GM12864 (cell line): ENCODE results near the gene SUSD6.

Source experiments
- DNase-seq: peaks from one replicate; pipeline ENCODE4 v3.0.0-alpha.2; 2011; ENCODE audit warnings: low read depth
- H3K4me3 ChIP-seq: 2 replicates; pipeline ENCODE4 v1.5.1; 2011; ENCODE audit warnings: mild to moderate bottlenecking, low read depth, low read length, control low read depth
- TF ChIP-seq, protein P1 (sequence below): IDR thresholded peaks from 2 replicates; pipeline ENCODE4 v1.5.1; 2011; ENCODE audit warnings: low read depth, mild to moderate bottlenecking, moderate library complexity, low read length, control low read depth, inconsistent platforms; ENCODE audit errors: missing control alignments

Gene SUSD6

DNA sequence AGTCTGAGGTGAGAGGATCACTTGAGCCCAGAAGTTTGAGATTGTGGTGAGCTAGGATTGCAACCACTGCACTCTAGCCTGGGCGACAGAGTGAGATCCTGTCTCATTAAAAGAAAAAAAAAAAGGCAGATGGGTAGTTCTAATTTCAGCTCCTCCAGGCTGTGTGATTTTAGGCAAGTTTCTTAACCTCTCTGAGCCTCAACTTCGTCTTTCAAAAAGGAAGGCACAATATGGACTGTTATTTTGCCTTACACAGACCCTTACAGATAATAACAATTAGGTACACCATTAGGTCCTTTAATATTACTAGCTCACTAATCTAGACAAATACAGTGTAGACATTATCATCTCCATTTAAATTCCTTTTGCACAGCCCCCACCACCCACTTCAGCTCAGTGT, 31.9 kb upstream of the SUSD6 start:
- H3K4me3 ChIP-seq, result no peak overlapping the region
- DNase-seq, result no peak
- TF ChIP-seq, protein P1, sequence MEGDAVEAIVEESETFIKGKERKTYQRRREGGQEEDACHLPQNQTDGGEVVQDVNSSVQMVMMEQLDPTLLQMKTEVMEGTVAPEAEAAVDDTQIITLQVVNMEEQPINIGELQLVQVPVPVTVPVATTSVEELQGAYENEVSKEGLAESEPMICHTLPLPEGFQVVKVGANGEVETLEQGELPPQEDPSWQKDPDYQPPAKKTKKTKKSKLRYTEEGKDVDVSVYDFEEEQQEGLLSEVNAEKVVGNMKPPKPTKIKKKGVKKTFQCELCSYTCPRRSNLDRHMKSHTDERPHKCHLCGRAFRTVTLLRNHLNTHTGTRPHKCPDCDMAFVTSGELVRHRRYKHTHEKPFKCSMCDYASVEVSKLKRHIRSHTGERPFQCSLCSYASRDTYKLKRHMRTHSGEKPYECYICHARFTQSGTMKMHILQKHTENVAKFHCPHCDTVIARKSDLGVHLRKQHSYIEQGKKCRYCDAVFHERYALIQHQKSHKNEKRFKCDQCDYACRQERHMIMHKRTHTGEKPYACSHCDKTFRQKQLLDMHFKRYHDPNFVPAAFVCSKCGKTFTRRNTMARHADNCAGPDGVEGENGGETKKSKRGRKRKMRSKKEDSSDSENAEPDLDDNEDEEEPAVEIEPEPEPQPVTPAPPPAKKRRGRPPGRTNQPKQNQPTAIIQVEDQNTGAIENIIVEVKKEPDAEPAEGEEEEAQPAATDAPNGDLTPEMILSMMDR, result no peak

DNA sequence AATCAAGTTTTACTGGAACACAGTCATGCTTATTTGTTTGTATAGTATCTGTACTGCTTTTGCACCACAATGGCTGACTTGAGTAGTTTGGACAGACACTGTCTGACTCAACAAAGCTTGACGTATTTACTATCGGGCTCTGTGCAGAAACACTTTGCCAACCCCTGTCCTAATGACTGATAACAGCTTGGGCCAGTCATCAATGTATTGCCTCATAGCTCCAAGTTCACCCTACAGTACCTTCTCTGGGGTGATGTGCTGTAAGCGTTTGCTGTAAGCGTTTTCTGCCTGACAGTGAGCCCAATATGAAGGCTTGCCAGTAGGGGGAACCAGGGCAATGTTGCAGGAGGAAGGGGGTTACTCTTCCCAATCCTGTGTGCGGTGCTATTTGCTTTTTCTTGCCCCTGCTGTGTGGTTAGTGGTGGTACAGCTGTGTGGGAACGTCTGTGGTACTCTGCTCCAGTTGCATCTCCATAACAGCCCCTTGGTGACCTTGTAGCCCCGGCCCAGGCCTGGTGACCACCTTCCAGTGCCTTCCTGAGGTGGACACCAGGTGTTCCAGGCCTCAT, 31.3 kb upstream of the SUSD6 start:
- DNase-seq, result no peak
- TF ChIP-seq, protein P1, result peak; percentile 72
- H3K4me3 ChIP-seq, result no peak overlapping the region

DNA sequence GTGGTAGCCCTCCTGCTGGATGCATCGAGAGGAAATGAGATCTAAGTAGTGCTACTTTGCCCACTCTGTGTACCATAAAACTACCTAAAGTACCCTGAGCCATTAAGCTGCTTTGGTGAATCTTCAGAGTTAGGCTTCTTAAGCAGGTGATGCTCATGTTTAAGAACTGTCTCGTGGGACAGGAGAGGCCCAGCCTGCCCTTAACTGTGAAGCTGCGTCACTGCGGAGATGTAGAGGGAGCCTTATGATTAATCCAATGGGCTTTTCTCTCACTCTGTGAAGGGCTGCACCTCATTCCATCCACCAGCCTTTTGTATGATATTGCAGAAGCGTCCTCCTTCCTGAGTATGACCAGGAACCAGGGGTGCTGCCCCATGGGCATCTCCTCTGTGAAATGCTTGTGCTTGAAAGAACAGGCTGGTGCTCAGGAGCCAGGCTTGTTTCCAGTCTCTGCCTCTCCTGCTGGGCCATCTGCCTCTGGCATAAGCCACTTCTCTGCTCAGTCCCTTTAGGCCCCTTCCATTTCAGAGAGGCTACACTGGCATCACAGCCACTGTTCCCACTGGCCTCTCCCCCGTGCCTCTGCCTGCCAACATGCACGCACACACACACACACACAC, 30.0 kb upstream of the SUSD6 start:
- TF ChIP-seq, protein P1, result no peak
- no peak overlapping the region for H3K4me3 ChIP-seq
- DNase-seq, result no peak

DNA sequence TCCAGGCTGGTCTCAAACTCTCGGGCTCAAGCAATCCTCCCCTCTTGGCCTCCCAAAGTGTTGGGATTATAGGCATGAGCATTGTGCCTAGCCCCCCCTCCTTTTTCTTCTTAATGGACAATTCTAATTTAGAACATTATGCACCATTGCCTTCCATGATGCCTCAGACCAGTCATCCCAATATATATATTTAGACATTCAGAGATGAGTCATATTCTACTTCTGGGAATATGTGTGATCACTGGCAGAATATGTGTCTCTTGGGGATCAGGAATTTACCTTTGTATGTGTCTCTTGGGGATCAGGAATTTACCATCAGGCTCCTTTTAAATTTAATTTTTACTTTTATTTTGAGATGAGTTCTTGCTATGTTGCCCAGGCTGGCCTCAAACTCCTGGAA, 29.2 kb upstream of the SUSD6 start:
- TF ChIP-seq, protein P1, result no peak
- H3K4me3 ChIP-seq, result no peak overlapping the region
- no peak for DNase-seq

DNA sequence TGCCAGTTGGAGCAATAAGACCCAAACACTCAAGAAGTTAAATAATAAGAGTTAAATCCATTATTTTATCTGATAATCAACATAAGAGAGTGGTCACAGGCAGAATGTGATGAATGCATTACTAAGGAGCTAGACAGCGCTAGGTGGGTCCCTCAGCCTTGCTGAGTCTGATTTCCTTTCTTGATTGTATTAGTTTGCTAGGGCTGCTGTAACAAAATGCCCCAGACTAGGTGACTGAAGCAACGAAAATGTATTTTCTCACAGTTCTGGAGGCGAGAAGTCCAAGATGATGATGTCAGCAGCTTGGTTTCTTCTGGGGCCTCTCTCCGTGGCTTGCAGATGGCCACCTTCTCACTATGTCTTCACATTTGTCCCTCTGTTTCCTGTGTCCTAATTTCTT, 28.6 kb upstream of the SUSD6 start:
- H3K4me3 ChIP-seq, result no peak overlapping the region
- TF ChIP-seq, protein P1, result no peak
- DNase-seq, result no peak

DNA sequence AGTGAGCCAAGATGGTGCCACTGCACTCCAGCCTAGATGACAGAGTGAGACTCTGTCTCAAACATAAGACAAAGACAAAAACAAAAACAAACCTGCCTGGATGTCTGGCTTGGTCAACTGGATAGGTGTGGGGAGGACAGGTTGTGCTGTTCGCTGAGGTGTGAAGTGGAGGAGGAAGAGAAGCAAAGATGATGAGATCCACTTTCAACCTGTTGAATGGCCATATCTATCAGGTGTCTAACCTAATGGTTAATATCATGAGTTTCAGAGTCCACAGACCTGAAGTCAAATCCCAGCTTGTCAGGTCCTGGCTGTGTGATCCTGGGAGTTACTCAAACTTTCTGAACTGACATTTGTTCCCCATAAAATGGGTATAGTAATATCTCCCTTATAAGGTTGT, 27.0 kb upstream of the SUSD6 start:
- TF ChIP-seq, protein P1, result no peak
- DNase-seq, result no peak
- no peak overlapping the region for H3K4me3 ChIP-seq

DNA sequence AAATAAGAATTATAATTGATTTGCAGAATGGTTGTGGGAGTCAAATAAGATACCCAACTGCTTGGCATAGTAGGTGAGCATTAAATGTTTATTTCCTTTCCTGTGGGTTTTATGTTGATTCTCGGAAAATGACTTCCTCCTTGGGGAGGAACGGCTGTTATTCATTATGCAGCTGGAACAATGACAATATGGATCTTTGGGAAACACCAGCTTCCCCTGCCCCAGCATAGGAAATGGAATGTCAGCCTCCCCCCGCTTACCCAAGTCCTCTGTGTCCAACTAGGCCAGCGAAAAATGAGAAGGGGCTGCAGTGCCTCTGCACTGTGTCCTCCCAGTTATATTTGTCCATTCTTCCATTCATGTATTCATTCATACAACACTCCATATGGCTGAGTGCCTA, 25.0 kb upstream of the SUSD6 start:
- H3K4me3 ChIP-seq, result no peak overlapping the region
- no peak for DNase-seq
- TF ChIP-seq, protein P1, result no peak
